GM19395 (cell line): ENCODE data around the gene TIE1.

Experiments
- ATAC-seq: cut with Tn5 transposase; IDR thresholded peaks from one replicate; pipeline ENCODE4 v1.9.1; 2021; ENCODE audit warnings: mild to moderate bottlenecking, moderate library complexity; ENCODE audit not compliant: unreplicated experiment

TIE1 gene

DNA sequence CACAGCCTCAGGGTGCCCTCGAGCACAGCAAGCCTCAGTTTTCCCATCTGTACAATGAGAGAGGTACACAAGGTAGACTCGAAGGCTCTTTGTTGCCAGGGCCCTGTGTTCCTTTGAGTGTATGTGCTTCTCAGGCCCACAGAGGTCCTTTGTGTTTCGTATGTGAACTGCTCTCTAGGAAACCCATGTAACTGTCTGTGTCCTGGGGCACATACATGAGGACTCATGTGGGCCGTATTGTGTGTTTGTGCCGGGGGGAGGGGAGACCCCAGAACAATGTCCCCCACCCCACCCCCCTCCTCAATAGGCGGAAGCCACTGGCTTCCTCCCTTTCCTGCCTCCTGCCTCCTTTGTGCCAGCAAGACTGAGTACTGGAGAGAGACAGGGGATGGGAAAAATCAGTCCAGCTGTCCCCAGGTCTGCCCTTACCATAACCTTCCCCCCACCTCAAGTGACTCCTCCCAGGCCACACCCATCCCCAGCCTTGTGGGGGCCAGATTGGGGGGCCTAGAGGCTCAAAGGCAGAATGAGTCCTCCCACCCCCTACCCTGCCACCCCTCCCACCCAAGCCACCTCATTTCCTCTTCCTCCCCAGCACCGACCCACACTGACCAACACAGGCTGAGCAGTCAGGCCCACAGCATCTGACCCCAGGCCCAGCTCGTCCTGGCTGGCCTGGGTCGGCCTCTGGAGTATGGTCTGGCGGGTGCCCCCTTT, at the start of gene TIE1:
Gene TIE1, plus strand, starts transcription at position 605 of the 717 bp plus-strand sequence. Its CDS starts 90 bp downstream, at position 695.
- no peak for ATAC-seq

DNA sequence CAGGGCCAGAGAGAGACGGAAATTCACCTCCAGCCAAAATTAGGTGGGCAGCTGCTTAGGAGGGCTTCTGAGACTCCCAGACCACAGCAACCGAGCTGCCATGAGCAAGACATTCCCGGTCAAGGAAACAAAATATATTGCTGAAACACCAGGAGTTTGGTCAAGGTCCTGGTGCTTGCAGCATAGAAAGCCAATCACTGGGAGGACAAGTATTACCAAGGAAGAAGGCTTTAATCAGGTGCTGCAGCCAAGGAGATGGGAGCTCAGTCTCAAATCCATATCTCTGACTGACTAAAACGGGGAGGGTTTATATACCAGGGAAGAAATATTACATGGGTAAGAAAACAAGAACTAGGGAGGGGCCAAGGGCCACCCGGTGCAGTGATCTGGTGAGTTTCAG, 49.8 kb upstream of the TIE1 start:
- ATAC-seq, result no peak

DNA sequence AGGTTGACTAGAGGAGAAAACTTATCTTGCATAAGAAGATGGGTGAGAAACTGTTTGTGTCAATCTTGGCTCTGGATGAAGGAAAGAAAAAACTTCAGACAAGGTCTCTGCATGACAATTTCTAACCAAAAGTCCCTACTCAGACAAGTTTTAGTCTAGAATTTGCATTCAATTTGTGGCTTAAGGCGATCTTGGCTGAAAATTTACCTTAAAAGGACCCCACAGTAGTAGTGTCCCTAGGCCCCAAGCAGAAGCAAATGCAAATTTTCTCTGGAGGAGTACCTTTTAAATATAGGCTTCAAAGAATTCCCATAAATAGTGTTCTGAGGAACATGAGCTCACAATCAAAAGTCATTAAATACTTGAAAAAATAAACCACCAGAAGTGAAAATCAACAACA, 48.6 kb upstream of the TIE1 start:
- no peak for ATAC-seq

DNA sequence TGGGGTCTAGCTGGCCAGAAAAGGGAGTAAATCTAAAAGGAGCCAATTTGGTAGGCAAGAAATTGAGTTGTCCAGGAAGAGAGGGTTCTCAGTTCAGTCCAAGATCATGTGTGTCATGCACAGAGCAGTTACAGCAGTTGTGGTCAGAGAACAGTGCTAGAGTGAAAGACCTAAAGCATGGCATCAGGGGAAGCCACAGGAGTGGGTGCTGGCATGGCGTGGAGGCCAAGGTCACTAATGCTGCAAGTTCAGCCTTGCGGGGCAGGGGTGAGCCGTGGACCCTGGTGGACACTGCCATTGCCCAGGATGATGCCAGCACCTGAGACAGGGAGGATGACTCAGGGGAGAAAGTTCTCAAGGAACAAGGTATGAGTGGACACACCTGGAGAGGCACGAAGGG, 47.6 kb upstream of the TIE1 start:
- ATAC-seq, result no peak

DNA sequence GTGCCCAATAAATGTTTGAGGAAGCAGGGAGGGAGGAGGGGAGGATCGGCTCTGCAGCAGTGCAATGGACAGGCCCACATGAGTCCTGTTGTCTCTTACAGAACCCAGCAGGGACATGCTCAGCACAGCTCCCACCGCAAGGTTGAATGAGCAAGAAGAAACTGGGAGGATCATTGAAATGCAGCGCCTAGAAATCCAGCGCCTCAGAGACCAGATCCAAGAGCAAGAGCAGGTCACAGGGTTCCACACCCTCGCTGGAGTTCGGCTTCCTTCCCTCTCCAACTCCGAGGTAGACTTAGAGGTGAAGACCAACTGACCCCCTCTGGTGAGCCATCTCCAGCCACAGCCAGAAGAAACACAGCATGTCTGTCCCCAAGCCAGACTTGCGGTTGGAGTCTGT, 46.9 kb upstream of the TIE1 start:
- no peak for ATAC-seq

DNA sequence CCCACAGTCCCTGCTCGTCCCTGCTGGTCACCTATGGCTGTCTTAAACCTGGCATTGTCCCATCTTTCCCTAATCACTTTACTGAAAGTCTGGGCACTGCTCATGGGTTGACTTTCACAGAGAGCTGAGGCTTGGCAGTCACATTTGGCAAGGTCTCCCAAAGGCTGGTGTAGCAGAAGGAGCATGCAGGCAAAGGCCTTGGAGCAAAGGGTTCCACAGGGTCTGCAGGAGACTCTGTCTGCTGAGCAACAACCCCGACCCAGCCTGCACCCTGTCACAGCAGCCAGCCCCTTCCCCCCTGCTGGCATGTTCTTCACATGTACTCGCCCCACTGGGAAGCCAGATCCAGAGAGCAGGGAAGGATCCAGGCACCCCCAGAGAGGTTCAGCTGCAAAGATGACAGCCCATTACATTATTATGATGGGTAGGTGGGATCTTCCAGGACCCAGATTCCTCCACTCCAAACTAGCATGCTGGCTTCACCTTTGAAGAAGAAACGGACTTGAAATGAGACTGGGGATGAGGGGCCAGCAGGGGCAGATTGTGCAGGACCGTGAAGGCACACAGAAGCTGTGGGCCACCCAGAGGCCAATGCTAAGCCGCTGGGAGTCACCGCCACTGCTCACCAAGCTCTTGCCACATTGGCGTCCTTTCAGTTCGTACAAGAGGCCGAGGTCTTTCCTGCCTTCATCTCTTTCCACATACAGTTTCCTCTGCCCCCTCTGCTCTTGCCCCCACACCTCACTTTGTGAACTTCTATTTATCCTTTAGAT, 45.2 kb upstream of the TIE1 start:
- no peak for ATAC-seq

DNA sequence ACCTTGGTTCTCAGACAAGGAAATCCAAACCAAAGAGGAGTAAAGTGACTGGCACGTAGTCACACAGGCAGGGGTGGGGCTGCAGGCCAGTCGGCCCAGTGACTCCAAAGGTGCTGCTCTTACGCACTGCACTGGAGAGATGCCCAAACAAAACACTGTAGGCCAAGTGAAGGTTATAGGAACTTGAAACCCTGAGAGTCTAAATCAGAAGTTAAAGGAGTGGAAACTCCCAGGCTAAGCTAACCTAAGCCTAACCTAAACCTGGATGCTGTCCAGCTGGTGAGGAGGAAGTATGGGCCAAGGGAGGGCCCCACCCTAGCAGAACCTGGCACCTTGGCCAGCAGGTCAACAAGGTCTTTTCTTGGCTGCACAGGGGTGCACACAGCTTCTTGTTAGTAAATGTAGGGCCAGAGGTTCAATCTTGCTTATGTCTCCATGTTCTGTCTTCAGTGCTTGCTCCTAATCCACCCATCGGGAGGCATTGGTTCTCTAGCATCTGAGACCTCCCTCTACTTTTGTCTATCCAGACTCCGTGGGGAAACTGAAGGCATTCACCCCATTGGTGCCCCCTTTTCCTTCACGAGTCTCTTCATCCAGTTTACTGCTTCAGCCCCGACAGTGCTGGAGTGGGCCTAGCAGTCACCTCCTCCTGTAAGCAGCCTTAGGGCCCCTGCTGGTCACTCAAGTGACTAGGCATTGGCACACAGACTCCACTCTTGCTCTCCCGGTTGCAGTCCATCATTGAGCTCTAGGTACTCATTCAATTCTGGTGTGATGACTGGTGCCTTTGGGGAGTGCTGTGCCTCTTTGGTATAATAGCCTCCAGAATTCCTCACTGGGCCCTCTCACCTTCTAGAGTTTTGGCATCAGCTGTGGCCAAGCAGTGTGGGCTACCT, 43.9 kb upstream of the TIE1 start:
- no peak for ATAC-seq

DNA sequence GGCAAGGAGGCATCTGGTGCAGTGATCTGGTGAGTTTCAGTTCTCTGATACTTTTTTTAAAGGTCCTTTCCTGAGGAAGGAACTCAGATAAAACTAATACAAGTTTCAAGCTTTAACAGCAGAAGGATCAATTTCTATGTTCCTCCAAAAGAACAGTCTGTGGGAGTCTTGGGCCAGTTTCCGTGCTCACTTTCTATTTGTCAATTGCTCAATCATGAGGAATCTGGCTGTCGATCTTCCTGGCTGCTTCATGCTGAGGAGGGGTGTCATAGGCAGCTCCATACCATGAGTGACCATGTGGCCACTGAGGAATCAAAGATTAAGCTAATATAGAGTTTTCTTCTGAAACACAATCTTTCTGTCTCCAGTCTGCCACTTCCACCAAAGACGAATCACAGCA, 42.4 kb upstream of the TIE1 start:
- no peak for ATAC-seq

DNA sequence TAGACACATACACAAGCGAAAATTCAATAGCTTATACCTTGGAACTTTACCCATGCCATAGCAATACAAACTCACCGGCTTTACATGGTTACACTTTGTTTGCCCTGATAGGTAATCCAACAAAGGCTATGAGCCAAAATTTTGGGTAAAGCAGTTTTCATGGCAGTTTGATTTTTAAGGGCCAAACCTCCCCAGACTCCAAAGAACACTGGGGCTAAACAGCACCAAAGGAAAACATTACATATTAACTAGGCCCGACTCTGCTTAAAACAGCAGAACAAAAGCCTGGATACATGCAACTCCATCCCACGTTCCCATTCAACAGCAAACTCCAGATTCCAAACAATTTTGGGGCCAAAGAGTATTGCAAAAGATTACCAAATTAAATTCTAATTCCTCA, 35.4 kb upstream of the TIE1 start:
- no peak for ATAC-seq

DNA sequence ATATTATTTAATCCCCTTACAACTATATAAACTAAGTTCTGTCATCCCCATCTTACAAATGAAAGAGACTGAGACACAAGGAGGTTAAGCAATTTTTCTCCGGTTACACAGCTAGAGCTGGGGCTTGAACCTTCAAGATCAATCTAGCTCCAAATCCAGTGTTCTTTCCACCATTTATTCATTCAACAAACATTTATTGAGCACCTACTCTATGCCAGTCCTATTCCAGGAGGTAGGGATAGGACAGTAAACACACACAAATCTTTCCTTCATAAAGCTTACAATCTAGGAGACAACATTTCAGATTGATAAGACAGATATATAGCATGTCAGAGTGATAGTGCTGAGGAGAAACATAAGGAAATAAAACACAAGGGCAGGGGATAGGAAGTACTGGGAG, 33.9 kb upstream of the TIE1 start:
- ATAC-seq, result no peak

DNA sequence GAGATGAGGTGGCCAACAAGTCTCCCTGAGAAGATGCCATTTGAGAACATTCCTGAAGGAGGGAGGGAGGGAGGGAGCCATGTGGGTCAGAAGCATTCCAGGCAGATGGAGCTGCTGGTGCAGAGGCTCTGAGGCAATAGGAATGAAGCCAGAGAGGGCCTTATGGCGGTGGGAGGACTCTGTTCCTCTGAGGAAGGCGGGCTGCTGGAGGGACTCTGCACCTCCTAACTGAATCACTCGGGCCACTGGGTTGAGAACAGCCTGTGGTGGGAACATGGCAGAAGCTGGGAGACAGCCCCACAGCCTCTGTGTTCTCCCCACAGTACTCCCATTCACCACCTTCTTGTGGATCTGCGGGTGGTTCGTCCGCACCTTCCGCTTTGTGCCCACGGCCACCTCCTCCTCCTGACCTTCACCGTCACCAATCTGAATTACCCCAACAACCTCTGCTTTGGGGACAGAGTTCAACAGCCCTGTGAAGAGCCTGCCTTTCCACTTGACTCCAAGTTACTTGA, 33.4 kb upstream of the TIE1 start:
- no peak for ATAC-seq

DNA sequence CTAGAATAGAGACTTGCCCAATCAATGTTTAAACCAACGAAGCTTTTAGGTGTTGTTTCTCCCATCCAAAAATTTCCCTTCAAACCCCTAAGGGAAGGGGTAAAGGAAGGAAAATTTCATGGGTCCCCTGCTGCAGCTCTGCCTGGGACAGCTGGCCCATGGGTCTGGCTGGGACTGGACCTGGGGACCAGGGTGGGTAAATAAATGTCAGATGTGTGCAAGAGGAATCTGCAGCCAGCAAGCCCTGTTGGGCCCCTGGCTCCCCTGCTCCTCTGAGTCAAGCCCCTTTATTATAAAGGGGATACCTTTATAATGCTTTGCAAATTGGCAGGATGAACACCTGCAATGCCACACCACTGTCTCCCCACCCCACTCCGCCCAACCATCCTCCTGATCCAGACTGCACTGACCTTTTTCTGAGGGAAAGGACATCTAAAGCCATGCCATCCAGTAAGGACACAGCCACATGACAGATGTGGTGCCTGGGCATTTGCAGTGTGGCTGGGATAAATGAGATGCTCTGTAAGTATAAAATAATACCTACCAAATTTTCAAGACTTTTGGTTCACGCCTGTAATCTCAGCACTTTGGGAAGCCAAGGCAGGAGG, 32.9 kb upstream of the TIE1 start:
- ATAC-seq, result no peak

DNA sequence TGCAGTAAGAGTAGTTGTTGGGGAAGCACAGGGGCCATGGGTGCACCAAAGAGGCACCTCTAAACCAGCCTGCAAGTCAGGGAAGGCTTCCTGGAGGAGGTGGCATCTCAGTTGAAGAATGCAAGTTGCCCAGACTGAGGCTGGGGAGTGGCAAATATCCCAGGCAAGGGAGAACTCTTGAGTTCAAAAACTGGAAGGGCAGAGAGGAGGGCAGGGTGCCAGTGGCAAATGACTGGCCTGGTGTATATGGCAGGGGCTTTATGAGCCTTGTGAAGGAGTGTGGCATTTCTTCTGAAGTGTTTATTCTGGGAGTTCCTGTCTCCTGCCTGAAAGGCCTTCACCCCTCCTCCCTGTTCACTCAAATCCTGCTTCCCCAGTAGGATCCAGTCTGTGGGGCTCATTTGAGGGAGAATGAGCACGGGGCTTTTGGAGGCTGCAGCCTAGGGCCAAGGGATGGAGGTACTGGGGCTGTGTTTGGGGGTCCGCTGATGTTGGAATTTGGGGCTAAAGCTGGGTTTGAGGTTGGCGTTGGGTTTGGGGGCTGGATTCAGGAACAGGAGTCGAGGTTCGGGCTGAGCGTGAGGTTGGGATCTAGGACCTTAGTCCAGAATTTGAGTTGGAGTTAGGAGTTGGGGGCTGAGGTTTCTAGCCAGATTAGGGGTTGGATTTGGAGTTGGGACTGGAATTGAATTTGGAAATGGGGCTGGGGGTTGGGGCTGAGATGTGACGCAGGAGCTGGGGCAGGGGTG, 31.0 kb upstream of the TIE1 start, which contains the start of gene TMEM125:
Gene TMEM125, plus strand, starts transcription at position 357 of the 749 bp plus-strand sequence. CDS start 2,740 bp downstream, outside the sequence.
- no peak for ATAC-seq

DNA sequence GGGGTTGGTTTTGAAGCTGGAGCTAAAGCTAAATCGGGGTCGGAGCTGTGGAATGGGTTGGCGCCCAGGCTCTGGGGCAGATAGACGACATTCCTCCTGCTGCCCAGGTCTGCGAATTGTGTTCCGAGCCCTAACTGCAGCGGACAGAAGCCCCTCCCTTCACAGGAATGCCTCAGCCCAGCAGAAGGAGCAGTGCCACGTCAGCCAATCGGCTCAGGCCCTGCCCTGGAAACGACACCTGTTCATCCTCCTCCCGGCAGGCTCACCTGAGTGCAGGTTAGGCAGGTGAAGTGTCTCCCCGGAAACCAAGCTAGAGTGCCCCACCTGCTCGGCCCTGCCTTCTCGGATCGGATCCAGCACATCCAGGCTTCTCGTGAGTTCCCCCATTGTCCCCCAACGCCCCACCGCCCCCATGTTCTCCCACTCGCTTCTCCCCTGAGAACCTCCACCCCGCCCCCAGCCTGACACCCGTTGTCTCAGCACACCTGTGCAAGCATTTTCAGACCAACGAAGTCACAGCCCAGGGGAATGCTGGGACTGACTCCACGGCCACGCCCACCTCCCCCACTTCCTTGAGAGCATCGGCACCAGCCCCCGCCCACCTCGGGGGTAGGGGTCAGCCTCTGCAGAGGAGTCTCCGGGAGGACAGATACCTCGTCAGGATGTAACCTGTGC, 30.2 kb upstream of the TIE1 start:
- no peak for ATAC-seq

DNA sequence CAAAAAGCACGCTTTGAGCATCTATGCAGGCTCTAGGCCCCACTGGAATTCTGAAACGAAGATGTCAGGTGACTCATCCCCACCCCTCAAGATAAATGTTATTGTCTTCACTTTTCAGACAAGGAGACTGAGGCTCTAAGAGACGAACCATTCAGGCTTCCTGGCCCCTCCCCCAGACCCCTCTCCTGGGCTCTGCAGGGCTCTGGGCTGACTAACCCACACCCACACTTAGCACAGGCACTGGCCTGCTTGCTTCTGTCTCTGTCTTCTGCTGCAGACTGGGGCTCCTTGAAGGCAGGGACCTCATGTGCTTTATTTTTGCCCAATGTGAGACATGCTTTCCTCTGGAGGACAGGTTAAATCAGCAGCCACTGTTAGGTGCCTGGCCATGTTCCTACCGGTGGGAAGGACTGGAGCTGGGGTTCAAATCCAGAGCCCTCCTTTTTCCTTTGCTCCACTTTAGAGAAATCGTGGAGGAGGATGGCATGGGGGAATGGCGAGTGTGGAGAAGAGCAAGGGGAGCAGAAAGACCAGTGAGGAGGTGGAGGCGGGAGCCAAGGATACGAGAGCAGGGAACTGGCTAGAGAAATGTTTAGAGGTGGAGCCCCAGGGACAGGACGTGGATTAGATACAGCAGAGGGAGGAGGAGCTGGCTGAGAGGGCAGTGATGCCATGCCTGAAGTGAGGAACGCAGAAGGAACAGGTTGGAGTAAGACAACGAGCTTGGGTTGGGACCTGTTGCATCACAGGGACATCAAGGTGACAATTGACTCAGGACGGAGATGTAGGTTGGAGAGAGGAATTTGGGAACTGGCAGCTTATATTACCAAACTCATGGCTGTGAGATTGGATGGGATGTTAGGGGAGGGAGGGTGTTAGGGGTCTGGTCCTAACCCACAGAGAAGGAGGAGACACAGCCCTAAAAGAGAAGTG, 29.3 kb upstream of the TIE1 start:
- no peak for ATAC-seq

DNA sequence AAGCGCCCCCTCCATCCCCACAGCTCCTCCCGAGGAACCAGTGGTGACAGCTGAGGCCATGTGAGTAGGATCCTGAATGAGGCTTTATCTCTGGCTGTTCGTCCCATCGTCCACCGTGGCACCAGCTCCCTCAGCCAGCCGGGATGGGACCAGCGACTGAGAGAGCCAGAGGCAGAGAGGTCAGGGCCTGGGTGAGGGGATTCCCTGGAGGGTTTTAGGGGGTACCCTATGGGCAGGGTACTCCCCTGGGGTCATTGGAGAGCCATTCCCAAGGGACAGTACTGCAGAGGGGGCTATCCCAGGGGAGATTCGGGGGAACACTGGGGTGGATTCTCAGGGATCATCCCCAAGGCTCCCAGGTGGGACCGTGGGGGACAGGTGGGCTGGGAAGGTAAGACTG, 28.6 kb upstream of the TIE1 start:
- no peak for ATAC-seq

DNA sequence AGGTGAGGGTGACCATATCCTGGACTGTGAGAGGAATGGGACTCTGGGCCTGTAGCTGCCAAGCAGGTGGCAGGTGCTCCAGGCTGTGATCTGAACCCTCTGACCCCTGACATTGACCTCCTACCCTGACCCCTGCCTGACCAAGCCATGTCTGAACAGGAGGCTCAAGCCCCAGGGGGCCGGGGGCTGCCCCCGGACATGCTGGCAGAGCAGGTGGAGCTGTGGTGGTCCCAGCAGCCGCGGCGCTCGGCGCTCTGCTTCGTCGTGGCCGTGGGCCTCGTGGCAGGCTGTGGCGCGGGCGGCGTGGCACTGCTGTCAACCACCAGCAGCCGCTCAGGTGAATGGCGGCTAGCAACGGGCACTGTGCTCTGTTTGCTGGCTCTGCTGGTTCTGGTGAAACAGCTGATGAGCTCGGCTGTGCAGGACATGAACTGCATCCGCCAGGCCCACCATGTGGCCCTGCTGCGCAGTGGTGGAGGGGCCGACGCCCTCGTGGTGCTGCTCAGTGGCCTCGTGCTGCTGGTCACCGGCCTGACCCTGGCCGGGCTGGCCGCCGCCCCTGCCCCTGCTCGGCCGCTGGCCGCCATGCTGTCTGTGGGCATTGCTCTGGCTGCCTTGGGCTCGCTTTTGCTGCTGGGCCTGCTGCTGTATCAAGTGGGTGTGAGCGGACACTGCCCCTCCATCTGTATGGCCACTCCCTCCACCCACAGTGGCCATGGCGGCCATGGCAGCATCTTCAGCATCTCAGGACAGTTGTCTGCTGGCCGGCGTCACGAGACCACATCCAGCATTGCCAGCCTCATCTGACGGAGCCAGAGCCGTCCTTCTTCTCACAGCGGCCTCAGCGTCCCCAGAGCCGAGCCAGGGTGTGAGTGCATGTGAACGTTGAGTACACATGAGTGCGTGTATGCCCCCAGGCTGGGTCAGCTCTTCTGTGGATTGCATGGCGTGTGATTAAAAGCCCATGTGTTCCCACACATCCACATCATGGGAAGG, 27.9 kb upstream of the TIE1 start:
- no peak for ATAC-seq
